ENCODE measurements around the gene ATP6V0E2. TPM values are rescaled to one million over a fixed set of nuclear protein-coding genes. Genes with fewer than 3 reads are reported as not detected.

The ATP6V0E2 gene
- total RNA-seq, 2 donors from 2014 or later: 15.3 to 16.1 TPM

GRCh38 chr7:149839933-149840332 is 33.8 kb upstream of the ATP6V0E2 start:
- Histone ChIP-seq H3K27me3 (ENCODE audit: control insufficient read depth, insufficient read depth, low read length, poor library complexity, severe bottlenecking) (peaks cover 35% of the 10 kb centered on the region), H3K36me3 (ENCODE audit: control insufficient read depth, insufficient read depth, low read length) (no peaks in the 10 kb centered on the region), H3K4me3 (ENCODE audit: low read length) (peak overlapping the region; percentile 96), H3K4me1 (ENCODE audit: control insufficient read depth, insufficient read depth, low read length) (peaks cover 10% of the 10 kb centered on the region), H3K27ac (ENCODE audit: low read depth, low read length) (no peak overlapping the region), H3K9ac (ENCODE audit: extremely low read depth, low read length, poor library complexity, severe bottlenecking) (no peak overlapping the region), H3K9me3 (ENCODE audit: control insufficient read depth, low read length) (no peaks in the 10 kb centered on the region)
- H3K27me3 Mint-ChIP-seq (ENCODE audit: insufficient read depth): peaks cover 50% of the 10 kb centered on the region
- TF ChIP-seq CTCF (conservative IDR thresholded peaks at IDR 0.05): no peak
- no peak overlapping the region for H3K27ac Mint-ChIP-seq
- no peaks in the 10 kb centered on the region for H3K9me3 Mint-ChIP-seq
- no peak overlapping the region for H3K4me3 Mint-ChIP-seq
- WGBS, 2 experiments (ENCODE audit: insufficient coverage in 1 of 2, insufficient read length in 1 of 2): 93 to 97% methylated on average over 5 of the region's 5 CpGs
- no peaks in the 10 kb centered on the region for H3K36me3 Mint-ChIP-seq (ENCODE audit: low read depth)
- peaks cover 17% of the 10 kb centered on the region for H3K4me1 Mint-ChIP-seq
- DNase-seq: no peak

DNA sequence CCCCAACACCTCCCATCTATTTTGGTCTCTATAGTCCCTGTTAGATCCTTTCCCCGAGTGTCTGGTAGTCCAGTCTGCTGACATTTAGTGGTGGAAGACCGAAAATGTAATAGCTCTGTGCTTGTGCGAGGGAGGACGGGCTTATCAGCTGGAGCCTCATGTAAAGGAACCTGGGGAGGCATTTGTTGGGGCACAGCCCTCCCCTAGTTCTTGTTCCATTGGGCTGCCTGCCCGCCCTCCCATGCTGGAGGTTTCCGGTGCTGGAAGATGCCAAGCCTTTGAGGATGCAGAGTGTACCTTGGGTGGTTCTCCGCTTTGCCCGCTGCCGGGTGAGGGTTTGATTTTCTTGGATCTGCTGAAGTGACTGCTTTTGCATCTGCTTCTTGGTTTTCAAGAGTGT is 30.2 kb upstream of the ATP6V0E2 start:
- Histone ChIP-seq H3K27me3 (ENCODE audit: control insufficient read depth, insufficient read depth, low read length, poor library complexity, severe bottlenecking) (peaks cover 17% of the 10 kb centered on the region), H3K4me3 (ENCODE audit: low read length) (no peak overlapping the region), H3K4me1 (ENCODE audit: control insufficient read depth, insufficient read depth, low read length) (peaks cover 10% of the 10 kb centered on the region), H3K36me3 (ENCODE audit: control insufficient read depth, insufficient read depth, low read length) (no peaks in the 10 kb centered on the region), H3K9ac (ENCODE audit: extremely low read depth, low read length, poor library complexity, severe bottlenecking) (no peak overlapping the region), H3K9me3 (ENCODE audit: control insufficient read depth, low read length) (no peaks in the 10 kb centered on the region), H3K27ac (ENCODE audit: low read depth, low read length) (no peak overlapping the region)
- Mint-ChIP-seq H3K27ac (no peak overlapping the region), H3K4me3 (no peak overlapping the region), H3K36me3 (ENCODE audit: low read depth) (no peaks in the 10 kb centered on the region), H3K9me3 (no peaks in the 10 kb centered on the region), H3K4me1 (peaks cover 12% of the 10 kb centered on the region), H3K27me3 (ENCODE audit: insufficient read depth) (peaks cover 27% of the 10 kb centered on the region)
- DNase-seq: no peak
- no peak for TF ChIP-seq CTCF (conservative IDR thresholded peaks at IDR 0.05)
- 90 to 94% methylated on average over 5 to 9 of the region's 9 CpGs for WGBS, 2 experiments (ENCODE audit: insufficient coverage in 1 of 2, insufficient read length in 1 of 2)

GRCh38 chr7:149844445-149844844 is 29.3 kb upstream of the ATP6V0E2 start:
- Mint-ChIP-seq H3K27ac (no peak overlapping the region), H3K27me3 (ENCODE audit: insufficient read depth) (peaks cover 27% of the 10 kb centered on the region), H3K4me3 (no peak overlapping the region), H3K9me3 (no peaks in the 10 kb centered on the region), H3K36me3 (ENCODE audit: low read depth) (no peaks in the 10 kb centered on the region), H3K4me1 (peaks cover 6% of the 10 kb centered on the region)
- H3K36me3 ChIP-seq (ENCODE audit: control insufficient read depth, insufficient read depth, low read length): no peaks in the 10 kb centered on the region
- peaks cover 17% of the 10 kb centered on the region for H3K27me3 ChIP-seq (ENCODE audit: control insufficient read depth, insufficient read depth, low read length, poor library complexity, severe bottlenecking)
- TF ChIP-seq CTCF (conservative IDR thresholded peaks at IDR 0.05): no peak
- no peak for DNase-seq
- H3K4me1 ChIP-seq (ENCODE audit: control insufficient read depth, insufficient read depth, low read length): peaks cover 6% of the 10 kb centered on the region
- WGBS, 2 experiments (ENCODE audit: insufficient coverage in 1 of 2, insufficient read length in 1 of 2): 79 to 86% methylated on average over 6 of the region's 6 CpGs
- no peaks in the 10 kb centered on the region for H3K9me3 ChIP-seq (ENCODE audit: control insufficient read depth, low read length)
- H3K9ac ChIP-seq (ENCODE audit: extremely low read depth, low read length, poor library complexity, severe bottlenecking): no peak overlapping the region
- H3K4me3 ChIP-seq (ENCODE audit: low read length): no peak overlapping the region
- no peak overlapping the region for H3K27ac ChIP-seq (ENCODE audit: low read depth, low read length)

All from endodermal cell (in vitro differentiated cells).